Head of caudate nucleus (tissue), 42 donors: Measurements from ENCODE around the gene LPIN2.
"Not testable (repeated sequence)": the region's sequence is repeated elsewhere in the genome, so short reads cannot be mapped to it uniquely, and the experiment has no call there.

Experiments
- DNase-seq, 42 donors: peaks; one replicate each; pipeline versions ENCODE4 v3.0.0 to v3.0.0-alpha.2; 2020 to 2021; ENCODE audit warnings: mixed read lengths in 7 of 42
- intact Hi-C: fragments of 100-400 bp; cut with DNase I; formaldehyde crosslinking; loops from one replicate; pipeline ENCODE4 v1.15.0; 2022

The LPIN2 gene, protein sequence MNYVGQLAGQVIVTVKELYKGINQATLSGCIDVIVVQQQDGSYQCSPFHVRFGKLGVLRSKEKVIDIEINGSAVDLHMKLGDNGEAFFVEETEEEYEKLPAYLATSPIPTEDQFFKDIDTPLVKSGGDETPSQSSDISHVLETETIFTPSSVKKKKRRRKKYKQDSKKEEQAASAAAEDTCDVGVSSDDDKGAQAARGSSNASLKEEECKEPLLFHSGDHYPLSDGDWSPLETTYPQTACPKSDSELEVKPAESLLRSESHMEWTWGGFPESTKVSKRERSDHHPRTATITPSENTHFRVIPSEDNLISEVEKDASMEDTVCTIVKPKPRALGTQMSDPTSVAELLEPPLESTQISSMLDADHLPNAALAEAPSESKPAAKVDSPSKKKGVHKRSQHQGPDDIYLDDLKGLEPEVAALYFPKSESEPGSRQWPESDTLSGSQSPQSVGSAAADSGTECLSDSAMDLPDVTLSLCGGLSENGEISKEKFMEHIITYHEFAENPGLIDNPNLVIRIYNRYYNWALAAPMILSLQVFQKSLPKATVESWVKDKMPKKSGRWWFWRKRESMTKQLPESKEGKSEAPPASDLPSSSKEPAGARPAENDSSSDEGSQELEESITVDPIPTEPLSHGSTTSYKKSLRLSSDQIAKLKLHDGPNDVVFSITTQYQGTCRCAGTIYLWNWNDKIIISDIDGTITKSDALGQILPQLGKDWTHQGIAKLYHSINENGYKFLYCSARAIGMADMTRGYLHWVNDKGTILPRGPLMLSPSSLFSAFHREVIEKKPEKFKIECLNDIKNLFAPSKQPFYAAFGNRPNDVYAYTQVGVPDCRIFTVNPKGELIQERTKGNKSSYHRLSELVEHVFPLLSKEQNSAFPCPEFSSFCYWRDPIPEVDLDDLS

GRCh38 chr18:3013024-3013804, at the start of gene LPIN2:
Gene LPIN2 (minus strand): TSS chr18:3013144. CDS start chr18:2960840, 52,304 bp downstream.
- peak; percentile 91 to 98 (median 97) for DNase-seq
- intact Hi-C loops = loop anchor here (10.0 kb wide), 1 partner anchor 232 kb away; the partner anchor contains the start of gene MYL12A

DNA sequence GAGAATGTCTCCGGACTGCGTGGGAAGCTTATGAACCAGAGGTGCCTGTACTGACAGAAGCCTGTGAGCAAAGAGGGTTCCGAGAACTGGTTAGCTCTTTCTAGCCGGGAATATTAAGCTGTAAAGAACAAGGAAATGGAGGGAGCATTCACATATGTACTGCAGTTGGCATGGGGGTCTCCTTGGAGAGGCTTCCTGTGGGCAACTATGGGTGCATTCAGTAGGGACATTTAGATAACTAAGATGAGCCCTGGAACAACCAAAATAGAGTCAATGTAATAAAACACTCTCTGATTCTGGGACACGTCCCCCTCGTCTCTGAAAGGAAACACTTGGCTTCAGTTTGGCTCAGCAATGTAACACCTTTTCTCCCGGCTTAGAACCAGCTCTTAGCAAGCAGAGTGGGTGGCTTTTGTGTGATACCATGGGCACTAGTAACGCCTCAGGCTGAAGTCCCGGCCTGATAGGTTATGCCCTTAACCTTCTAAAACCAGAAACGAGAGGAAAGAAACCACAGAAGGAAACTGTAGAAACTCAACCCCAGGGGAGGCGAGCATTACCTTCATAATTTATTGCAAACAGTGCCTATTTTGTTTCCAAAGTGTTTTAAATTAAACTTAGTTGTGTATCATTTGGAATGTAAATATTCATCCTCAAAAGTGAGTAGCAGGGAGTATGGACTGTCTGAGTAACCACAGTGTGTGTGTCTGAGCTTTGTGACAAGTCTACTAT, 48.8 kb upstream of the LPIN2 start:
- intact Hi-C loops = loop anchor here (5.0 kb wide), 1 partner anchor 129 kb away; no protein-coding TSS in a partner anchor
- no peak for DNase-seq

GRCh38 chr18:3060667-3061580, 48.0 kb upstream of the LPIN2 start:
- DNase-seq = peak in 1 of 42 donors; percentile 17

GRCh38 chr18:3059272-3059671, 46.3 kb upstream of the LPIN2 start:
- intact Hi-C loops = no loop called here
- no peak for DNase-seq

More at GRCh38 chr18:3060667-3061580, 48.0 kb upstream of the LPIN2 start:
- intact Hi-C loops = loop anchor here (5.0 kb wide), 1 partner anchor 129 kb away; no protein-coding TSS in a partner anchor

GRCh38 chr18:3058328-3059191, 45.6 kb upstream of the LPIN2 start:
- DNase-seq = no peak
- intact Hi-C loops = no loop called here

- no peak for DNase-seq
- intact Hi-C loops = no loop called here
Observed at GRCh38 chr18:3057526-3057925, 44.6 kb upstream of the LPIN2 start.

DNA sequence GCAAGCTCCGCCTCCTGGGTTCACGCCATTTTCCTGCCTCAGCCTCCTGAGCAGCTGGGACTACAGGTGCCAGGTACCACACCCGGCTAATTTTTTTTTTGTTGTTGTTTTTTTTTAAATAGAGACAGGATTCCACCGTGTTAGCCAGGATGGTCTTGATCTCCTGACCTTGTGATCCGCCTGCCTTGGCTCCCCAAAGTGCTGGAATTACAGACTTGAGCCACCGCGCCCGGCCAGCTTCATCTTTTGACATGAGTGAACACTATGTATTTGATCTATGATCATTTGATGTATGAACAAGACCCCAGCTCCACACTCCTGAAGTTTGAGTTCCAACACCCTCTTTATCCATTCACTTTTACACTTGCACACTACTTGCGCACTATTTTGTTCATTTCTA, 43.4 kb upstream of the LPIN2 start:
- DNase-seq = no peak
- intact Hi-C loops = no loop called here

- intact Hi-C loops = no loop called here
- no peak for DNase-seq
Observed at GRCh38 chr18:3055816-3056215, 42.9 kb upstream of the LPIN2 start.

GRCh38 chr18:3055186-3055728, 42.3 kb upstream of the LPIN2 start:
- intact Hi-C loops = no loop called here
- DNase-seq = no peak

DNA sequence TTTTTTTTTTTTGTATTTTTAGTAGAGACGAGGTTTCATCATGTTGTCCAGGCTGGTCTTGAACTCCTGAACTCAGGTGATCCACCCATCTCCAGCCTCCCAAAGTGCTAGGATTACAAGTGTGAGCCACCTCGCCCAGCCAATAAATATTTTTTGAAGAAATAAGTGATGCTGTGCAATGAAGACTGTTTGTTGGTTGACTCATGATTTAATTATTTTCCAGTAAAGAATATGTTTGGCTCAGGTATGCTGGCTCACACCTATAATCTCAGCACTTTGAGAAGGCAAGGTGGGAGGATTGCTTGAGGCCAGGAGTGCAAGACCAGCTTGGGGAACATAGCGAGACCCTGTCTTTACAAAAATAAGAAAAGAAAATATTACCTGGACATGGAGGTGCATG, 41.8 kb upstream of the LPIN2 start:
- intact Hi-C loops = no loop called here
- no peak for DNase-seq

- DNase-seq = no peak
- intact Hi-C loops = no loop called here
Observed at GRCh38 chr18:3054214-3054613, 41.3 kb upstream of the LPIN2 start.

DNA sequence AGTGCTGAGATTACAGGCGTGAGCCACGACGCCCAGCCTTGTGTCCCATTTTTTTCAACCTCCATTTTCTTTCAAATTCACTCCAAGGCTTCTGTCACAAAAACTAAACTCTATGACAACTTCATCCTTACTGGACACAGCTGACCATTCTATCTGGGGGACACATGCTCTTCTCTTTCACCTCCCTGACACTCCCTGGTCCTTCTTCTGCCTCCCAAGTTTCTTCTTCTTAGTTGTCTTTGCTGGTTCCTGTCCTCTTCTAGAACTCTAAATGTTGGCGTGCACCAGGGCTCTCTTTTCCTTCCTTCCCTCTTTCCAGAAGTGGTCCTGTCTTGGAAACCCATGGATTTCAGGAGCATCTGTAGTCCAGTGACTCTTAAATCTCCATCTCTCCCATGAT, 40.1 kb upstream of the LPIN2 start:
- intact Hi-C loops = no loop called here

GRCh38 chr18:3052411-3052758, 39.4 kb upstream of the LPIN2 start:
- no peak for DNase-seq
- intact Hi-C loops = no loop called here

More for the DNA sequence above, 40.1 kb upstream of the LPIN2 start:
- DNase-seq = no peak

DNA sequence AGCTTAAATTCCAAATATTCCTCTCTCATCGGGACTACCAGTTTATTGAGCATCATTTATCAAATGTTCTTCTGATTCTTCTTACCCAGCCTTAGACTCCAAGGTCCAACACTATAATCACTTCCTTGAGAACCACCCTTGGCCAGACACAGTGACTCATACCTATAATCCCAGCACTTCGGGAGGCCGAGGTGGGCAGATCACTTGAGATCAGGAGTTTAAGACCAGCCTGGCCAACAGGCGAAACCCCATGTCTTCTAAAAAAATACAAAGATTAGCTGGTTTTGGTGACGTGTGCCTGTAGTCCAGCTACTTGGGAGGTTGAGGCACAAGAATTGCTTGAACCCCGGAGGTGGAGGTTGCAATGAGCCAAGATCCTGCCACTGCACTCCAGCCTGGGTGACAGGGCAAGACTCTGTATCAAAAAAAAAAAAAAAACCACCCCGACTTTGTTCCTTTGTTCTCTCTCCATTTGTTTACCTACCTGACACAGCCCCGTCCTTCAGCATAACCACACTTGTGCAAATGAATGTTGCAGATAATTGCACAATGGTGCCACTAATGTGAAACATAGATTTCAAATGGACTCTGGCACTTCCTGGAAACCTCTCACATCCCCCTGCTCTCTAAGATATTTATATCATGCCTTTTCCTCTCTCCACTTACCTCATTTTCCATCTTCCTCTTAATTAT, 38.9 kb upstream of the LPIN2 start:
- DNase-seq = no peak
- intact Hi-C loops = no loop called here

DNA sequence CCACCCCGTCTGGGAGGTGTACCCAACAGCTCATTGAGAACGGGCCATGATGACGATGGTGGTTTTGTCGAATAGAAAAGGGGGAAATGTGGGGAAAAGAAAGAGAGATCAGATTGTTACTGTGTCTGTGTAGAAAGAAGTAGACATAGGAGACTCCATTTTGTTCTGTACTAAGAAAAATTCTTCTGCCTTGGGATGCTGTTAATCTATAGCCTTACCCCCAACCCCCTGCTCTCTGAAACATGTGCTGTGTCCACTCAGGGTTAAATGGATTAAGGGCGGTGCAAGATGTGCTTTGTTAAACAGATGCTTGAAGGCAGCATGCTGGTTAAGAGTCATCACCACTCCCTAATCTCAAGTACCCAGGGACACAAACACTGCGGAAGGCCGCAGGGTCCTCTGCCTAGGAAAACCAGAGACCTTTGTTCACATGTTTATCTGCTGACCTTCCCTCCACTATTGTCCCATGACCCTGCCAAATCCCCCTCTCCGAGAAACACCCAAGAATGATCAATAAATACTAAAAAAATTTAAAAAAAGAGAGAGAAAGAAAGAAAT, 37.0 kb upstream of the LPIN2 start:
- DNase-seq, intact Hi-C loops: not testable (repeated sequence)
